ENCODE results near the gene MYF5. TPM values are rescaled to one million over a fixed set of nuclear protein-coding genes. Genes with fewer than 3 reads are reported as not detected.
A peak's percentile ranks its signal among the peaks of the same experiment; 100 is the strongest.

MYF5 gene
- total and polyA plus RNA-seq, 2 donors (not counting 3 experiments of a cell fraction or from before 2014, with no cell fraction given) = not detected

DNA sequence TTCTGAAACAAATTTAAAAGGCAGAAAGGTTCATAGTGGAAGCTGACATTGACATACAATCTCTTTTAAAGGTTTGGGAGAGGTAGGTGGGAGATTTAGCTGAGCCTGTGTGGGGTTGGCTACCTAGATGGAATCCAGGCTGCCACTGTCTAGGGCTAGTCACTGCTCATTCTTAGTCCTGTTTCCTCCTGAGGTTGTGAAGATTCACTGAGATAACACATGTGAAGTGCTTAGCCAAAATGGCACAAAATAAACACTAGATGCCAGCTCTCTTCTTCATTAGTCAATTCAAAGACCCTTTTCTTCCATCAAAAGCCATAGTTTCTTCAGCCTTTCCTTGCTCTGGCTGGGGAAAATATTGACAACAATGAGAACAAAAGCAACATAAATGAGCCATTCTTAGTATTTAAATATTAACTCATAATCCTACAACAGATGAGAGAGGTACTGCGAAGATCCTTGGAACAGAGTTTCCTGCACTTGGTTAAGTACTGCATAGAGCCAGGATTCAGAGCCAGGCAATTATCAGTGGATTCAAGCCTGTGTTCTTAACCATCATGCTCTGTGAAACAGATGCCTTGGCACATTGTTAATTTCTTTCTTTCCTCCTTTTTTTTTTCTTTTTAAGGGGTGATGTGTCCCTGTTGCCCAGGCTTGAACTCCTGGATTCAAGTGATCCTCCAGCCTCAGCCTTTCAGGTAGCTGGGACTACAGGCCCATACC, 5.8 kb upstream of the MYF5 start:
- H3K9ac ChIP-seq (replicated peaks; ENCODE audit: extremely low read depth, insufficient read depth, low read length) = no peak overlapping the region
- no peaks in the 10 kb centered on the region for H3K79me2 ChIP-seq (ENCODE audit: control insufficient read depth, insufficient read depth, low read length)

DNA sequence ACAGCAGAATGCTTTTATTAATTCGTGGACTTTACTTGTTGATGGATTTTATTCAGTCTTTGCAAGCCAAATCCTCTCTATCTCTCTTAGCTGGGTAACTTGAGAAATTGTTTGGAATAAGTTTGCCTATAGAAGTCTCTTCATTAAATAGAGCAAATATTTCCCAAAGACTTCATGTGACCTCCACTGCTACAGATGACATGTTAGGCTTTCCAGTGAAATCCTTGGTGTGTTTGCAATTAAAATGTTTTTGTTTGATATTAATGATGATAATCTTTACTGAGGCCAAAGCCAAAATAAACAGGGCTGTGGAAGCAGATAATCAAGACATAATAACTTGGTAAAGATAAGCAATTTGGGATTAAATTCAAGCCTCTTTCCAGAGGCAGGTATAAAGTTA, 4.8 kb upstream of the MYF5 start:
- Histone ChIP-seq H3K36me3 (ENCODE audit: control insufficient read depth in 2 of 2, extremely low read depth in 1 of 2, insufficient read depth in 2 of 2, low read length in 2 of 2) (no peaks in the 10 kb centered on the region), H3K9me1 (replicated peaks; ENCODE audit: control insufficient read depth, extremely low read depth, insufficient read depth, low read length) (no peaks in the 10 kb centered on the region), H3K4me2 (ENCODE audit: insufficient read depth, low read length) (no peak overlapping the region), H3K9me3 (replicated peaks; ENCODE audit: control insufficient read depth, insufficient read depth, low read length) (no peaks in the 10 kb centered on the region), H3K79me2 (ENCODE audit: control insufficient read depth, insufficient read depth, low read length) (no peaks in the 10 kb centered on the region), H2AFZ (ENCODE audit: low read depth, low read length) (no peak overlapping the region), H3K9ac (replicated peaks; ENCODE audit: extremely low read depth, insufficient read depth, low read length) (no peak overlapping the region), H3K27me3 (ENCODE audit: control insufficient read depth in 2 of 2, insufficient read depth in 2 of 2, low read length in 2 of 2) (no peaks in the 10 kb centered on the region), H4K20me1 (replicated peaks; ENCODE audit: control insufficient read depth, extremely low read depth, insufficient read depth, low read length) (no peaks in the 10 kb centered on the region), H3K27ac (ENCODE audit: insufficient read depth, low read depth, low read length) (no peak overlapping the region), H3K4me1 (ENCODE audit: control insufficient read depth, extremely low read depth, insufficient read depth, low read length) (no peaks in the 10 kb centered on the region), H3K4me3 (replicated peaks in 1 of 3; ENCODE audit: insufficient read depth in 1 of 3, low read depth in 1 of 3, low read length in 3 of 3) (no peak overlapping the region)
- ChIA-PET POLR2A (no interaction called here), CTCF (no interaction called here)
- intact Hi-C loops (cut with micrococcal nuclease) = no loop called here
- DNase-seq (ENCODE audit: low read depth, low spot score) (peak; percentile 25), FAIRE-seq (no peak)
- TF ChIP-seq, protein P1, sequence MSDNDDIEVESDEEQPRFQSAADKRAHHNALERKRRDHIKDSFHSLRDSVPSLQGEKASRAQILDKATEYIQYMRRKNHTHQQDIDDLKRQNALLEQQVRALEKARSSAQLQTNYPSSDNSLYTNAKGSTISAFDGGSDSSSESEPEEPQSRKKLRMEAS (IDR thresholded peaks at IDR 0.05; ENCODE audit: insufficient read depth, insufficient read length) = no peak
- no peak for TF ChIP-seq JUN (IDR thresholded peaks at IDR 0.05; ENCODE audit: borderline replicate concordance, insufficient read depth, insufficient read length, low read depth)
- TF ChIP-seq, protein P2, sequence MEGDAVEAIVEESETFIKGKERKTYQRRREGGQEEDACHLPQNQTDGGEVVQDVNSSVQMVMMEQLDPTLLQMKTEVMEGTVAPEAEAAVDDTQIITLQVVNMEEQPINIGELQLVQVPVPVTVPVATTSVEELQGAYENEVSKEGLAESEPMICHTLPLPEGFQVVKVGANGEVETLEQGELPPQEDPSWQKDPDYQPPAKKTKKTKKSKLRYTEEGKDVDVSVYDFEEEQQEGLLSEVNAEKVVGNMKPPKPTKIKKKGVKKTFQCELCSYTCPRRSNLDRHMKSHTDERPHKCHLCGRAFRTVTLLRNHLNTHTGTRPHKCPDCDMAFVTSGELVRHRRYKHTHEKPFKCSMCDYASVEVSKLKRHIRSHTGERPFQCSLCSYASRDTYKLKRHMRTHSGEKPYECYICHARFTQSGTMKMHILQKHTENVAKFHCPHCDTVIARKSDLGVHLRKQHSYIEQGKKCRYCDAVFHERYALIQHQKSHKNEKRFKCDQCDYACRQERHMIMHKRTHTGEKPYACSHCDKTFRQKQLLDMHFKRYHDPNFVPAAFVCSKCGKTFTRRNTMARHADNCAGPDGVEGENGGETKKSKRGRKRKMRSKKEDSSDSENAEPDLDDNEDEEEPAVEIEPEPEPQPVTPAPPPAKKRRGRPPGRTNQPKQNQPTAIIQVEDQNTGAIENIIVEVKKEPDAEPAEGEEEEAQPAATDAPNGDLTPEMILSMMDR (IDR thresholded peaks at IDR 0.05; ENCODE audit: extremely low read depth in 1 of 2, insufficient read depth in 1 of 2, low read depth in 1 of 2, low read length in 2 of 2) = no peak
- no peak for TF ChIP-seq POLR2A (IDR thresholded peaks at IDR 0.05; ENCODE audit: low read depth, low read length)
- TF ChIP-seq EZH2 (IDR thresholded peaks at IDR 0.05; ENCODE audit: borderline replicate concordance, low read depth, low read length, severe bottlenecking) = no peak
- TF ChIP-seq POLR2AphosphoS5 (IDR thresholded peaks at IDR 0.05; ENCODE audit: insufficient read depth, low read depth, low read length) = no peak
- TF ChIP-seq MYC (IDR thresholded peaks at IDR 0.05; ENCODE audit: low read depth, low read length) = no peak
- TF ChIP-seq GATA2 (IDR thresholded peaks at IDR 0.05; ENCODE audit: insufficient read depth, insufficient read length, low read depth, low read length) = no peak
- no peak for TF ChIP-seq FOS (IDR thresholded peaks at IDR 0.05; ENCODE audit: borderline replicate concordance, insufficient read depth, low read length)
- BruUV-seq (replicated peaks) = no TSS peak
- dilution Hi-C loops (cut with MboI; ENCODE audit: extremely low pct_ligation_motif_present, low sequenced_read_pairs) = no loop called here

More for the DNA sequence above, 5.8 kb upstream of the MYF5 start:
- Histone ChIP-seq H3K27ac (ENCODE audit: insufficient read depth, low read depth, low read length) (no peak overlapping the region), H4K20me1 (replicated peaks; ENCODE audit: control insufficient read depth, extremely low read depth, insufficient read depth, low read length) (no peaks in the 10 kb centered on the region), H3K36me3 (ENCODE audit: control insufficient read depth in 2 of 2, extremely low read depth in 1 of 2, insufficient read depth in 2 of 2, low read length in 2 of 2) (no peaks in the 10 kb centered on the region), H3K27me3 (ENCODE audit: control insufficient read depth in 2 of 2, insufficient read depth in 2 of 2, low read length in 2 of 2) (no peaks in the 10 kb centered on the region), H3K4me1 (ENCODE audit: control insufficient read depth, extremely low read depth, insufficient read depth, low read length) (no peaks in the 10 kb centered on the region), H3K4me3 (replicated peaks in 1 of 3; ENCODE audit: insufficient read depth in 1 of 3, low read depth in 1 of 3, low read length in 3 of 3) (no peak overlapping the region), H3K9me3 (replicated peaks; ENCODE audit: control insufficient read depth, insufficient read depth, low read length) (no peaks in the 10 kb centered on the region), H2AFZ (ENCODE audit: low read depth, low read length) (no peak overlapping the region), H3K4me2 (ENCODE audit: insufficient read depth, low read length) (no peak overlapping the region), H3K9me1 (replicated peaks; ENCODE audit: control insufficient read depth, extremely low read depth, insufficient read depth, low read length) (no peaks in the 10 kb centered on the region)
- POLR2A ChIA-PET = no interaction called here
- DNase-seq (ENCODE audit: low read depth, low spot score) = no peak
- intact Hi-C loops (cut with micrococcal nuclease) = no loop called here
- TF ChIP-seq POLR2AphosphoS5 (IDR thresholded peaks at IDR 0.05; ENCODE audit: insufficient read depth, low read depth, low read length) = no peak
- TF ChIP-seq, protein P2 (IDR thresholded peaks at IDR 0.05; ENCODE audit: extremely low read depth in 1 of 2, insufficient read depth in 1 of 2, low read depth in 1 of 2, low read length in 2 of 2) = no peak
- FAIRE-seq = no peak
- dilution Hi-C loops (cut with MboI; ENCODE audit: extremely low pct_ligation_motif_present, low sequenced_read_pairs) = no loop called here
- CTCF ChIA-PET = interaction anchor here (1.4 kb wide), 1 partner anchor 10 kb away, joined by 4 read pairs; no protein-coding TSS in a partner anchor
- BruUV-seq (replicated peaks) = no TSS peak
